ENCODE results near the gene MAGEF1. TPM values are rescaled to one million over a fixed set of nuclear protein-coding genes. Genes with fewer than 3 reads are reported as not detected.

The MAGEF1 gene
- total and polyA plus RNA-seq, 2 experiments from 2014 or later, result 66.5 to 88.7 TPM

DNA sequence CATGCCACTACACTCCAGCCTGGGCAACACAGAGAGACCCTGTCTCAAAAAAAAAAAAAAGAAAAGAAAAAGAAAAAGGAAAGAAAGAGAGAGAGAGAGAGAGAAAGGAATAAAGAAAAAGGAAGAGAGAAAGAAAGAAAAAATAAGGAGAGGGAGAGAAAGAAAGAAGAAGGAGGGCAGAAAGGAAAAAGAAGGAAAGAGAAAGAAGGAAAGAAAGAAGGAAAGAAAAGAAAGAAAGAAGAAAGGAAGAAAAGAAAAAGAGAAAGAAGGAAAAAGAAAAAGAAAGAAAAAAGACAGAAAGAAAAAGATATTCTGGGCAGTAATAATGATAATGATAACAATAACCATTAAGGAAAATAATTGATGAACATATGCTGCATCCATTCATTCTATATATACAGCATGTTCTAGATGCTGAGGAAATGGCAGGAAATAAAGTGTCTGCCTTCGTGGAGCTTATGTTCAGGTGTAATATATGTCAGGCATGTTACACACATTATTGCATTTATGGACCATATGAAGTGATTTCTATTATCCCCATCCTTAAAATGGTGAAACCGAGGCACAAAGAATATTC, 37.4 kb upstream of the MAGEF1 start:
- Mint-ChIP-seq H3K27me3 (ENCODE audit: insufficient read depth, low read depth, poor library complexity) (peaks cover 25% of the 10 kb centered on the region), H3K4me1 (peaks cover 40% of the 10 kb centered on the region), H3K27ac (no peak overlapping the region), H3K9me3 (no peaks in the 10 kb centered on the region), H3K36me3 (ENCODE audit: low read depth) (0 out of 3 replicates have a peak, but pooled peaks cover 3% of the 10 kb centered on the region), H3K4me3 (no peak overlapping the region)
- no peak for DNase-seq (ENCODE audit: low spot score)
- H3K9me2 ChIP-seq (ENCODE audit: insufficient read depth), result no peaks in the 10 kb centered on the region; the same call in 1 of the 2 replicates
- no peaks in the 10 kb centered on the region for H3K79me2 ChIP-seq (replicated peaks; ENCODE audit: insufficient read depth)
- no peaks in the 10 kb centered on the region for H3F3A ChIP-seq (replicated peaks; ENCODE audit: low read depth)
- H4K20me1 ChIP-seq (replicated peaks; ENCODE audit: insufficient read depth), result no peaks in the 10 kb centered on the region
- H3K4me3 ChIP-seq, result no peak overlapping the region
- TF ChIP-seq POLR2AphosphoS5 (IDR thresholded peaks at IDR 0.05; ENCODE audit: low read depth), result no peak
- no peak for TF ChIP-seq JUNB (IDR thresholded peaks at IDR 0.05; ENCODE audit: unreplicated experiment)
- no peak for TF ChIP-seq ZNF331 (CRISPR knock-in tag; IDR thresholded peaks at IDR 0.05; ENCODE audit: low read depth)
- TF ChIP-seq, protein P1, sequence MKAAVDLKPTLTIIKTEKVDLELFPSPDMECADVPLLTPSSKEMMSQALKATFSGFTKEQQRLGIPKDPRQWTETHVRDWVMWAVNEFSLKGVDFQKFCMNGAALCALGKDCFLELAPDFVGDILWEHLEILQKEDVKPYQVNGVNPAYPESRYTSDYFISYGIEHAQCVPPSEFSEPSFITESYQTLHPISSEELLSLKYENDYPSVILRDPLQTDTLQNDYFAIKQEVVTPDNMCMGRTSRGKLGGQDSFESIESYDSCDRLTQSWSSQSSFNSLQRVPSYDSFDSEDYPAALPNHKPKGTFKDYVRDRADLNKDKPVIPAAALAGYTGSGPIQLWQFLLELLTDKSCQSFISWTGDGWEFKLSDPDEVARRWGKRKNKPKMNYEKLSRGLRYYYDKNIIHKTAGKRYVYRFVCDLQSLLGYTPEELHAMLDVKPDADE (IDR thresholded peaks at IDR 0.05), result no peak
- TF ChIP-seq, protein P2, sequence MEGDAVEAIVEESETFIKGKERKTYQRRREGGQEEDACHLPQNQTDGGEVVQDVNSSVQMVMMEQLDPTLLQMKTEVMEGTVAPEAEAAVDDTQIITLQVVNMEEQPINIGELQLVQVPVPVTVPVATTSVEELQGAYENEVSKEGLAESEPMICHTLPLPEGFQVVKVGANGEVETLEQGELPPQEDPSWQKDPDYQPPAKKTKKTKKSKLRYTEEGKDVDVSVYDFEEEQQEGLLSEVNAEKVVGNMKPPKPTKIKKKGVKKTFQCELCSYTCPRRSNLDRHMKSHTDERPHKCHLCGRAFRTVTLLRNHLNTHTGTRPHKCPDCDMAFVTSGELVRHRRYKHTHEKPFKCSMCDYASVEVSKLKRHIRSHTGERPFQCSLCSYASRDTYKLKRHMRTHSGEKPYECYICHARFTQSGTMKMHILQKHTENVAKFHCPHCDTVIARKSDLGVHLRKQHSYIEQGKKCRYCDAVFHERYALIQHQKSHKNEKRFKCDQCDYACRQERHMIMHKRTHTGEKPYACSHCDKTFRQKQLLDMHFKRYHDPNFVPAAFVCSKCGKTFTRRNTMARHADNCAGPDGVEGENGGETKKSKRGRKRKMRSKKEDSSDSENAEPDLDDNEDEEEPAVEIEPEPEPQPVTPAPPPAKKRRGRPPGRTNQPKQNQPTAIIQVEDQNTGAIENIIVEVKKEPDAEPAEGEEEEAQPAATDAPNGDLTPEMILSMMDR (conservative IDR thresholded peaks at IDR 0.05; ENCODE audit: low read depth in 2 of 2), result no peak
- TF ChIP-seq STAT1 (IDR thresholded peaks at IDR 0.05; ENCODE audit: unreplicated experiment), result no peak
- ATAC-seq, result no peak
- 0 out of 2 replicates have a peak, but pooled peaks cover 12% of the 10 kb centered on the region for H3K4me1 ChIP-seq (ENCODE audit: insufficient read depth)
- H3K36me3 ChIP-seq (ENCODE audit: insufficient read depth), result no peaks in the 10 kb centered on the region
- H3K4me2 ChIP-seq, result no peak overlapping the region
- no peaks in the 10 kb centered on the region for H3K27me3 ChIP-seq (ENCODE audit: insufficient read depth)
- no peak overlapping the region for H2AFZ ChIP-seq
- no peak overlapping the region for H3K27ac ChIP-seq (ENCODE audit: low read depth)

DNA sequence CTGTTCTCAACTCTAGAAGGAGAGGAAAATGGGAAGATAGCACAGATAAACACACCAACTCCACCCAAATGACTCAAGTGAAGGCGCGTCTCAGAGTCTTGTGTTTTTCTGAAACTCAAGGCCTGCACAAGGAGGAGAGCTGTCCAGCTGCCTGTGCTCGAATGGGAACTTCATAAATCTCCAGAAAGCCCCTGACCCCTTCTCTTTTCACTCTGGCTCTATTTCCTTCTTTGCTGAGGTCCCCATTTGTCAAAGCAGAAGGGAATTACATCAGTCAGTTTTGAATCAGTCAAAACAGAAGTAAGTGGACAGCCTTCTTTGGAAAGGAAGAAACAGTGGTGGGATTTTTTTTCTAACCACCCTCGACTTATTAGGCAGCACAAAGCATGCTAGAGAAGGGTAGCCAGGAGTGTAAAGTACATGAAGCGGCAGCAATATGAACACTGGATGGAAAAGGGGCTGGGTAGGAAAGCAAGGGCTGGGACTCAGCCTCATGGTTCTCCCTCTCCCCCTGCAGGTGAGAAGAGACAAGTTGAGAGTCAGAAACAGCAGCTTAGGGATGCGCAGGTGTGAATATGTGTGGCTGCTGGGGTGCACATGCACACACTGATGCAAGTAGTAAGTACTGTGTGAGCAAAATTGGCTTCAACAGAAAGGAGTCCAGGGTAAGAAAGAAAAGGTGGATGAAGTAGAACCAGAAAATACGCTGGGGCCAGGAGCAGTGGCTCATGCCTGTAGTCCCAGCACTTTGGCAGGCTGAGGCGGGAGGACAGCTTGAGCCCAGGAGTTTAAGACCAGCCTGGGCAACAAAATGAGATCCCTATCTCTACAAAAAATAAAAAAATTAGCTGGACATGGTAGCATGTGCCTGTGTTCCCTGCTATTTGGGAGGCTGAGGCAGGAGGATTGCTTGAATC, 36.6 kb upstream of the MAGEF1 start:
- H3K4me3 ChIP-seq, result no peak overlapping the region
- 0 out of 2 replicates have a peak, but pooled peaks cover 12% of the 10 kb centered on the region for H3K4me1 ChIP-seq (ENCODE audit: insufficient read depth)
- H2AFZ ChIP-seq, result peak overlapping the region; percentile 14
- H3K4me3 Mint-ChIP-seq, result no peak overlapping the region
- no peaks in the 10 kb centered on the region for H4K20me1 ChIP-seq (replicated peaks; ENCODE audit: insufficient read depth)
- H3K4me1 Mint-ChIP-seq, result peaks cover 40% of the 10 kb centered on the region
- no peaks in the 10 kb centered on the region for H3K27me3 ChIP-seq (ENCODE audit: insufficient read depth)
- H3K27ac Mint-ChIP-seq, result no peak overlapping the region
- ATAC-seq, result peak; percentile 93
- peaks cover 25% of the 10 kb centered on the region for H3K27me3 Mint-ChIP-seq (ENCODE audit: insufficient read depth, low read depth, poor library complexity)
- no peaks in the 10 kb centered on the region for H3K9me3 Mint-ChIP-seq
- DNase-seq (ENCODE audit: low spot score), result peak; percentile 81
- H3K9me2 ChIP-seq (ENCODE audit: insufficient read depth), result no peaks in the 10 kb centered on the region; the same call in 1 of the 2 replicates
- 0 out of 3 replicates have a peak, but pooled peaks cover 3% of the 10 kb centered on the region for H3K36me3 Mint-ChIP-seq (ENCODE audit: low read depth)
- no peak overlapping the region for H3K27ac ChIP-seq (ENCODE audit: low read depth)
- H3K4me2 ChIP-seq, result no peak overlapping the region
- H3K36me3 ChIP-seq (ENCODE audit: insufficient read depth), result no peaks in the 10 kb centered on the region
- H3F3A ChIP-seq (replicated peaks; ENCODE audit: low read depth), result no peaks in the 10 kb centered on the region
- TF ChIP-seq, protein P3, sequence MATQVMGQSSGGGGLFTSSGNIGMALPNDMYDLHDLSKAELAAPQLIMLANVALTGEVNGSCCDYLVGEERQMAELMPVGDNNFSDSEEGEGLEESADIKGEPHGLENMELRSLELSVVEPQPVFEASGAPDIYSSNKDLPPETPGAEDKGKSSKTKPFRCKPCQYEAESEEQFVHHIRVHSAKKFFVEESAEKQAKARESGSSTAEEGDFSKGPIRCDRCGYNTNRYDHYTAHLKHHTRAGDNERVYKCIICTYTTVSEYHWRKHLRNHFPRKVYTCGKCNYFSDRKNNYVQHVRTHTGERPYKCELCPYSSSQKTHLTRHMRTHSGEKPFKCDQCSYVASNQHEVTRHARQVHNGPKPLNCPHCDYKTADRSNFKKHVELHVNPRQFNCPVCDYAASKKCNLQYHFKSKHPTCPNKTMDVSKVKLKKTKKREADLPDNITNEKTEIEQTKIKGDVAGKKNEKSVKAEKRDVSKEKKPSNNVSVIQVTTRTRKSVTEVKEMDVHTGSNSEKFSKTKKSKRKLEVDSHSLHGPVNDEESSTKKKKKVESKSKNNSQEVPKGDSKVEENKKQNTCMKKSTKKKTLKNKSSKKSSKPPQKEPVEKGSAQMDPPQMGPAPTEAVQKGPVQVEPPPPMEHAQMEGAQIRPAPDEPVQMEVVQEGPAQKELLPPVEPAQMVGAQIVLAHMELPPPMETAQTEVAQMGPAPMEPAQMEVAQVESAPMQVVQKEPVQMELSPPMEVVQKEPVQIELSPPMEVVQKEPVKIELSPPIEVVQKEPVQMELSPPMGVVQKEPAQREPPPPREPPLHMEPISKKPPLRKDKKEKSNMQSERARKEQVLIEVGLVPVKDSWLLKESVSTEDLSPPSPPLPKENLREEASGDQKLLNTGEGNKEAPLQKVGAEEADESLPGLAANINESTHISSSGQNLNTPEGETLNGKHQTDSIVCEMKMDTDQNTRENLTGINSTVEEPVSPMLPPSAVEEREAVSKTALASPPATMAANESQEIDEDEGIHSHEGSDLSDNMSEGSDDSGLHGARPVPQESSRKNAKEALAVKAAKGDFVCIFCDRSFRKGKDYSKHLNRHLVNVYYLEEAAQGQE (IDR thresholded peaks at IDR 0.05; ENCODE audit: unreplicated experiment), result no peak
- TF ChIP-seq CREB1 (CRISPR knock-in tag; IDR thresholded peaks at IDR 0.05; ENCODE audit: low read depth) (no peak), EZH2 (IDR thresholded peaks at IDR 0.05; ENCODE audit: low read depth, unreplicated experiment) (no peak)
- TF ChIP-seq, protein P2 (conservative IDR thresholded peaks at IDR 0.05; ENCODE audit: low read depth in 2 of 2), result peak; percentile 64 to 81
- H3K79me2 ChIP-seq (replicated peaks; ENCODE audit: insufficient read depth), result no peaks in the 10 kb centered on the region
